GM21528 (cell line): ENCODE results near the gene USP54.

Source experiments
- ATAC-seq: cut with Tn5 transposase; IDR thresholded peaks from one replicate; pipeline ENCODE4 v1.9.1; 2021; ENCODE audit warnings: mild to moderate bottlenecking, moderate library complexity; ENCODE audit not compliant: unreplicated experiment, low FRiP score

Gene USP54

DNA sequence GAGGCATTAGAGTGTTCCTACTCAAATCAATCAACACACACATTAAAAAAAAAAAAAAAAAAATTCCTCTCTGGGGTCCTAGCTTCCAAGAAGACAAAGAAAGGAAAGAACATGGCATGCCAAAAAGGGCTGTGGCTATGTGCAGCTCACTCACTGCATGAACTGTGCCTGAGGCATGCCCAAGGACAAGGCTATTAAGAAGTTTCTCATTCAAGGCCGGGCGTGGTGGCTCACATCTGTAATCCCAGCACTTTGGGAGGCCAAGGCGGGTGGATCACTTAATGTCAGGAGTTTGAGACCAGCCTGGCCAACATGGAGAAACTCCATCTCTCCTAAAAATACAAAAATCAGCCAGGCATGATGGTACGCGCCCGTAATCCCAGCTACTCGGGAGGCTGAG lies 53.4 kb downstream of the USP54 start:
- no peak for ATAC-seq

DNA sequence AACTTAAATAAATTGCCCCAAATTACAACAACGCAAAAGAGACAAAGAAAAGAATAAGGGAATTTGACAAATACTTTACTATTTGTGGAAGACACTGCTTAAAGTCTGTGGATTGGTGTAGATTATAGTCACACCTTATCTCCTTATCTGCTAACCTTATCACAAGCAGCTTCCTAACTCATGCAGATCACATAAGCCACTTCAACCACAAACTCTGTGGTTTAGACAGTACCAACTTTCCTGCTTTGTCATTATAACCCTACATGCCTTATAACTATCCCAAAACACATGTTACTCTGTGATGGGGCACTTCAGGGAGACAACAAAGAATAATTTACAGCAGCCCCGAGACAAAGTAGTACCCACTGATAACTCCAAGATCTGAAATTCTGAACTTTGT lies 53.9 kb downstream of the USP54 start:
- no peak for ATAC-seq

DNA sequence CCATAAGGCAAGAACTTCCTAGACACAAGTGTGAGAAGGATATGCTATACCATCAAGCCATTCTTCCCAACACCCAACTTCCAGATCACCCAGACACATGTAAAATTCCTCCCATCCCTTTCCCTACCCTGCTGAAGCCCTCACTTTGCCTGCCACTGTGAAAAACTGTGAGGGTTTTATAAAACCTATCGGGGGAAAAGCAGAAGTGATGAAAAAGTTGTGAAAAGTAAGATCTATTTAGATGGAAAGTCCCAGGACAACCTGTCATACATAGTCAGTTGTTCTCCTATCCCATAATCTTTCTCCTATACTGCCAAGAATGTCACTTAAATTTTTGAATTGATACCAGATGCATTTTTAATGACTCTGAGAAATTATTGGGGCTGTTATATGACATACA lies 56.3 kb downstream of the USP54 start:
- ATAC-seq: no peak

DNA sequence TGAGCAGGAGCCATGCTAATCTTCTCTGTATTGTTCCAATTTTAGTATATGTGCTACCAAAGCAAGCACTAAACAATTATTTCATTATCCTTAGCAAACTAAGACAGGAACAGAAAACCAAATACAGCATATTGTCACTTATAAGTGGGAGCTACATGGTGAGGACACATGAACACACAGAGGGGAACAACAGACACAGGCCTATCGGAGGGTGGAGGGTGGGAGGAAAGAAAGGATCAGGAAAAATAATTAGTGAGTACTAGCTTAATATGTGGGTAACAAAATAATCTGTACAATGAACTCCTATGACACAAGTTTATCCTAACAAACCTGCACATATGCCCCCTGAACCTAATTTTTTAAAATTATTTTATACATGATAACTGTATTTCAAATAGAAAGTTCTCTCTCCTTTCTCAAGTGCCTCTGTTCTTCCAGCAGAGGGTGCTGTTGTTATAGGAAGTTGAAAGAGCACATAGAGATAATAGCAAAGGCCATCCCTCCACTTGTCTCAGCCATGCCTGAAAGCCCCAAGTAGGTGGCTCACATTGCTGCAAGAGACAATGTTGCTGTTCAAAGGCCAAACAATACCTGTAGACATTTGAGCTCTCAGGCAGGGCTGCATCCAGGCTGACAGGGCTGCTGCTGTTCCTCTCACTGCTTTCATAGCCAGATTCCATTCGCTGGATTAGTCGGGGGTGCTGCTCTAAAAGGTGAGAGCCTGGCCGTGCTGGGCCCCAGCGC lies 61.9 kb downstream of the USP54 start:
- ATAC-seq: no peak

DNA sequence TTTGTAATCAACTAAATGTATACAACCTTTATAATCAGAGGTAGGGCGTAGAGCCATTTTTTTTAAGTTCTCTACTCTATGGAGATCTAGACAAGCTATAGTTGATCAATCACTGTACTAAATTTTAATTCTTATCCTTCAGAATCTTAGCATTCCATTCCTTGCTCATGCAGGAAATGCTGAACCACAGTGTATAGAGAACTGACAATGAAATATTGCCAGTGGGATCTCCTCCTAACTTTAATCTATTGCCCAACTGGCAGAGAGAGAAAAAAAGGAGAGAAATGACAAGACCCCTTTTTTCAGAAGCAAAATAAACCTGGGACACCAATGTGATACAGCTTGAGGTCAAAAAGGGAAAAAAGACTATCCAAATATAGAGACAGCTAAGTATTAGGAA lies 68.9 kb downstream of the USP54 start:
- no peak for ATAC-seq

DNA sequence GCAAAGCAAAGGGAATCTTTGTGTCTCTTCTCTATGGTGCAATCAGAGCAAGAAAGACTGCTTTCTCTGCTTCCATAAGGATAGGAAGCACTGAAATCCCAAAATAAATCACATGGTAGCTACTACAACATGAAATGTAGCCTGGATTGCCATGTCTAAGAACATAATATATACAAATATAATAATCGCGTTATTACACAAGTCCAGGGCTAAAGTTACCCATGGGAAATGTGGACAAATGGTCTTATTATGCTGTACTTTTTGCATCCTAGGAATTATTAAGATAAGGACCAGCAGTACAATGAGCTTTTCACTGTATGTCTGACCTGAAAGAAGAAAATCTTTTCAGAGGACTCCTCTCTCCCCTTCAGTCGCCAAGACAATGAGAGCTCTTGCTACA lies 71.8 kb downstream of the USP54 start:
- no peak for ATAC-seq

DNA sequence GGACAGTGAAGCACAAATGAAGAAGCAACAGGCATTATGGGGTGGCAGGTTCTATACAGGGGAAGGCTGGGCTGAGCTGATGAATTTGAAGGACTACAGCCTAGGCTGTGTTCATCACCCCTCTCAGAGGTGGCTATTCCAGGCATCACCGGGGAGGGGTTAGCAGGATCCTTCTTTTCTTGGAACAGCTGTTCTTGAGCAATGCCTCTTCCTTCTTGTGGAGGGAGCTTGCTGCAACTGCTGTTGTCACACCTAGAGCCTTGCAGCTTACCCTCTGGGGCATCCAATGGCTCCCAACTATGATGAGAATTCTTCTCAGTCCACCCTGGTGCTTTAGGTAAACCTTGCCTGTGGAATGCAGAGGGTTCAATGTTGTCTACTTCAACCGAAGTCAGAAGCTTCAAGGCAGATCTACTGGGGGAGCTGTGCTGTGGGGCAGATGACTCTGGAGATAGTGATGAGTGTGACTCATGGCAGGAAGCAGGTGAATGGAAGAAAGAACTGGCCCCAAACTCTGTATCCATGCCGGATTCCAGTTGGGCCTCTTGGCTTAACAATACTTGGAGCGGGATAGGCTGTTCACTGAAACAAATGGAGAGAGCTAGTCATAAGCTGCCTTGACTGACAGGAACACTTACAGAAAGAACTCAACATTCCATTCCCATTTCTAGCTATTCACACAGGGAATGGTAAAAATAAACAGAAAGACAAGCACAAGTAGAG lies 73.8 kb downstream of the USP54 start:
- ATAC-seq: no peak

DNA sequence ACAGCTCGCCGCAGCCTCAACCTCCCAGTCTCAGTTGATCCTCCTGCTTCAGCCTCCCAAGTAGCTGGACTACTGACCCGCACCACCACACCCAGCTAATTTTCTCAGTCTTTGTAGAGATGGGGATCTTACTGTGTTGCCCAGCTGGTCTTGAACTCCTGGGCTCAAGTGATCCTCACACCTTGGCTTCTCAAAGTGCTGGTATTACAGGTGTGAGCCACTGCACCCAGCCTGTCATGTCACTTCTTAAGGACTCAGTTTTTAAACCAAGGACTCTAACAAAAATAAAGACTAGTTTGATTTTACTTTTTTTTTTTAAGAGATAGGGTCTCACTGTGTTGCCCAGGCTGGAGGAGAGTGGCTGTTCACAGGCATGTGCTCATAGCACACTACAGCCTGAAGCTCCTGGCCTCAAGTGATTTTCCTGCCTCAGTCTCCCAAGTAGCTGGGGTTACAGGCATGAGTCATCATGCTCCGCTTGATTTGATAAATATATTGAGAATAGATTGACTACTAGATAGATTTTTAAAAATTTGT lies 78.9 kb downstream of the USP54 start:
- ATAC-seq: no peak

DNA sequence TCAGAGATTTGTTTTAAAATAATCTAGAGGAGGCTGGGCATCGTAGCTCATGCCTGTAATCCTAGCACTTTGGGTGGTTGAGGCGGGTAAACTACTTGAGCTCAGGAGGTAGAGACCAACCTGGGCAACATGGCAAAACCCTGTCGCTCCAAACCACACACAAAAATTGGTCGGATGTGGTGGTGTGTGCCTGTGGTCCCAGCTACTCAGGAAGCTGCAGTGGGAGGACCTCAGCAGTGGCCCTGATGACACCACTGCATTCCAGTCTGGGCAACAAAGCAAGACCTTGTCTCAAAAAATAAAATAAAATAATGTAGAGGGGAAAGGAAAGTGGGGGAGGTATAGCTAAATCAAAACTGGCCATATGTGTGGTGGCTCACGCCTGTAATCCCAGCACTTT lies 81.4 kb downstream of the USP54 start:
- no peak for ATAC-seq

DNA sequence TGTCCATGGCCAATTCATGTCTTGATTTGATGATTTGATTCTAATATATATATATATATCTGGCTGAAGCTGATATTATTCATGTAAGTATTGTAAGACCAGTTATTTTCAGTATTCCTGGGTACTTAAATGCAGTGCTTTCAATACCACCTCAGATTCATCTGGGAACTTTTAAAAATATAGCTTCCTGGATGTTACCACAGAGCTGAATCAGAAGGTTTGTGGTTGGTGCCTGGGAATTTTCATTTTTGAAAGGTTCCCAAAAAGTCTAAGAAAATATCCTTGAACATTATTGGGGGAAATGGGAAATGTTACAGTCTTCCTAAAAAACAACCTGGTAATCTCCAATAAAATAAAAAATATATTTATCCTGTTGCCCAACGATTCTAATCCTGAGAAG lies 84.7 kb downstream of the USP54 start:
- no peak for ATAC-seq

DNA sequence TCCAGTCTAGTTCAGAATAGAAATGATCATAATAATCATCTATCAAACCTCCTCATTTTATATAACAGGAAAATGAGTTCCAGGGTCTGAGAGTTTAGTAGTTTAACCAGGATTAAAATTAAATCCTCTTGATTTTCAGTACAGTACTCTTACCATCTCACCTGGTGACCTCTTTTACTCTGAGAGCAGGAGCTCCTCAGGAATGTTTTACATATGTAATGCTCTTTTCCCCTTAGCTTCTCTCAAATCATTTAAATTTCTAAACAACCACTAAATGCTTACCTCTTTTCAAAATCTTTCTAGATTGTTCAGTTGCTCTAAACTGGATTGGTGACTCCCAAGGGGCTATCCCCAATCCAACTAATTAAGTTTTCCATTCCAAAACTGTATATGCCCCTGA lies 85.1 kb downstream of the USP54 start:
- no peak for ATAC-seq

DNA sequence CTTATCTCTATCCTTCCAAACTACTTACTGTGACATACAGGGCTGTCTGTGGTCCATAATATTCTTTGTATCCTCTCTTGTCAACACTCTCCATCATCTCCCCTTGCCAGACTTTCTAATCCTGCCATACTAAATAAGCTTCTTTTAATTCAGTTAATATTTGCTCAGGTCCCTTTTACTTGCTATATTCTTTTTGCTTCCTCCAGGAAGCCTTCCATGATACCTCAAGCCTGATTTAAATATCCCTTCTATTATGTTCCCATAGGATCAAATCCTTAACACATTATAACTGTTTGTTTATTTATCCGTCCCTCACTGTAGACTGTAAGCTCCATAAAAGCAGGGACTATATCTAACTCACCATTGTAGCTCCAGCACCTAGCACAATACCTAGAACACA lies 88.1 kb downstream of the USP54 start:
- no peak for ATAC-seq

DNA sequence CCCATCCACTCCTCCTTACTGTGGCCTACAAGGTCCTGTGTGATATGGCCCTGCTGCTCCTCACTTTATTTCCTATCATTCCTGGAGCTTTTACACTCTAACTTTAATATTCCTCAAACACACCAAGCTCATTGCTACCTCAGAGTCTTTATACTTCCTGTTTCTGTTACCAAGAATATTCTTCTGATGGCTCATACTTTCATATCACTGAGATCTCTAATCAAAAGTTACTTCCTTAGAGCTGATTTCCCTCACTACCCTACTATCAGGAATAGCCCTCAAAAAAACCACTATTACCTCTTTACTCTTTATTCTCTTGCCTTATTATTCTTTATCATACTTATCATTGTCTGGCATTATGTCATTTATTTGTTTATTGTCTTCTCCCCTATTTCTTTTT lies 89.5 kb downstream of the USP54 start:
- no peak for ATAC-seq

DNA sequence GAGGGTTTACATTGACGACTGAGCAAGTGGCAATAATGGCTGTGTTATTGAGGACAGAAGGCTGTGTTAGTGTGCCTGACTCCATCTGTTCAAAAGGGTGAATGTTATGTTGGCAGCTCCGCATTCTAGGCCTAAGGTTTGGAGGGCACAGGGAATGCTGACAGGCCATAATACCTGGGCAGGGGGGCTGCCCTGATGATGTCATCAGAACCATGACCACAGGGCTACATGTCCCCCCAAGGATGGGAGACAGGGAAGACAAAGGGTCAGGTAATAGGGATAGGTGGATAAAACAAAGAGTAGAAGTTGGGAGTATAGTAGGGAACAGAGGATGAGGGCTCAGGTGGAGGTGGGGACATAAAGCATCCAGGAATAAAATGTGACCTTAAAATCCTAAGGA lies 93.5 kb downstream of the USP54 start:
- ATAC-seq: no peak

DNA sequence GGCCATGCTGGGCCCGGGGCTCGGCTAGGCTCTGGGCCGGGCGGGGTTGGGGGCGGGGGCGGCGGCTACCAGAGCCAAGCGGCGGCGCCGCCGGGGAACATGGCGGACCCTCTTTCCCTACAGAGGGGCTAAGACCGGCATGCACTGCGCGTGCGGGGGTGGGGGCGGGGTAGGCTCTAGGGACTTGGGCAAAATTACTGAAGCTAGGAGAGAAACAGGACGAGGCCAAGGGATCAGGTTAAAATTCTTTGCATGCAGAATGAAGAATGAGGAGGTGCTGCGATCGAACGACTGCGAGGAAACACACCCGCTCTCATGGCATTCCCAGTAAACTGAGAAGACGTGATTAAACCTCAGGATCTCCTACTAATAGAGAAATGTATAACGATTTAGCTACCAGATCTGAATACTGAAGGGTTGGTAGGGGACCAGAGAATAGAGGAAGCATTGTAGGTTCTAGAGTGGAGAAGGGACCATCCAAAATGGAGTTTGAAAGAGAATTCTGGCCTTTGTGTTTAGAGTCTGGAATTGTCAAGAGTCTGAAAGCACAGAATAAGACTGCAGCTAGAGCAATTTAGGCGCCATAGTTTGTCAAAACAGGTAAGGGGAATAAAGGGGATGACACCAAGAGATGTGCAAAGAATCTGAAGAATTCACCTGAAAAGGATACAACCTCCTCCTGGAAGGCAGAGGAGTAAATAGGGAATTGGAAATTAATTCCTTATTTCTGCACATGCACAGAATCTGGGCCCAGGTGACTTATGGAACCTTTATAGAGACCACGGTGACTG lies 95.1 kb downstream of the USP54 start, which contains the start of gene PPP3CB:
Gene PPP3CB, minus strand, starts transcription at position 141 of the 791 bp plus-strand sequence. Its CDS starts 135 bp downstream, at position 6.
- peak; percentile 54 for ATAC-seq

DNA sequence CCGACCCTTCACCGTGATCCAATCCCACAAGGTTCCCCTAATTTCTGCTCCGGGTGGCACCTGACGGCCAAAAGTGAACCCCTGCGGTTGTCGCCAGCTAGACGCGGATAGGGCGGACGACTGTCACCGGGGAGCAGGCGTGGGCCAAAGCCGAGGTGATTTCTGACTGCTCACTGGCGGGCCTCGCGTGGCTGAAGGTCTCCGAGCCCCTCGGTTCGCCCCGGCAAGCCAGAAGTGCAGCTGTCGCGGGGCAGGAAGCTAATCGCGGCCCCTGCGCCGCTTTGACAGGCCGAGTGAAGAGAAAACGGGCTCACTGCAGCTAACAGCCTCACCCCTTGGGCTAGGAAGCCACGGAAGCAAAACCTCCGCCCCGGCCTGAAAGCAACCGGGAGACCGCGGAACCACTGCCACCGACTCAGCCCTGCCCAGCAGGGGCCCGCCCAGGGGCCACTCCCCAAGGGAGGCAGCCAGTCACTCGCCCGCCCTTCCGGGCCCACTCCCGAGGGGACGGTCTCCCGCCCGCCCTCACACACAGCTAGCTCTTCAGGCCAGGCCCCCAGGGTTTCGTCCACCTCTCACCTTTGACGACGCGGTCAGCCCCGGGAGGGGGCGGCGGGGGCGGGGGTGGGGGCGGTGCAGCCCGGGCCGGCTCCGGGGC lies 95.8 kb downstream of the USP54 start:
- ATAC-seq: peak; percentile 92

DNA sequence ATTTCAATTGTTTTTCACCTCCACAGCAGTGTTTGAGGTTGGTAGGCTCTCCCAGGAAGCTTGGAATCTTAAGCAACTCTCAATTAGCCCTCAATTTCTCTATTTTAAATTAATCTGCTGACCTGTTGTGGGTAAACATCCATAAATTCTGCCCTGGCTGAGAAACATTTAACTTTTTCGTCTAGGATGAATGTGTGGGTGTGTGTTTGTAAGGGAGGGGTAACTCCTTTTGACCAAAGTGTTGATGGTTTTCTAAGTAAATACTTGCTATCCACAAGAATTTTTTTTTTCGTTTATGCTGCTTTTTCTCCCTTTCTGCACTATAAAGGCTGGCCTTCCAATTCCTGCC lies 96.3 kb downstream of the USP54 start:
- ATAC-seq: no peak

DNA sequence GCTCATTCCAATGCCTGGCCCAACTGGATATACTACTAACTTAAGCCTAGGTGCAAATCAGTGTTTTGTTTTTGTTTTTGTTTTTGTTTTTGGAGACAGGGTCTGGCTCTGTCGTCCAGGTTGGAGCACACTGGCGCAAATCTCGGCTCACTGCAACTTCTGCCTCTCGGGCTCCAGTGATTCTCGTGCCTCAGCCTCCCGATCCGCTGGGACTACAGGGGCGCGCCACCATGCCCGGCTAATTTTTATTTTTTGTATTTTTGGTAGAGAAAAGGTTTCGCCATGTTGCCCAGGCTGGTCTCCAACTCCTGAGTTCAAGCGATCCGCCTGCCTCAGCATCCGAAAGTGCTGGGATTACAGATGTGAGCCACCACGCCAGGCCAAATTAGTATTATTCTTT lies 96.9 kb downstream of the USP54 start:
- ATAC-seq: no peak

DNA sequence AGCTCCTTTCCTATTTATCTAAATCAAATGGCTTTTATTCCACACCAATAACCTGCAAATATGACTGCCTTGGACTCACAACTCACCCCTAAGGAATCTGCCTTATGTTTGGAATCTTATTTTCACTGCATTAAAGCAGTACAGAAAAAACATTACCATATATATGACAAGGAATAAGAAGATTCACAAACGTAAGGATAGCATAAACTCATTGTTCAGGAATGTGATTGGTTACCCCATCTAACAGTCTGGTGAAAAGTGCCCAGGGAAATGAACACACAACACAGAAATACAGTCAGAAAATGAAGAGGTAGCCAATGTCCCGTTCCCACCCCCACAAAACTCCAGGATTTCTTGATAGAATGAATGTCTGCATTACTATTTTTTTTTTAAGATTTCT lies 97.4 kb downstream of the USP54 start:
- ATAC-seq: no peak

DNA sequence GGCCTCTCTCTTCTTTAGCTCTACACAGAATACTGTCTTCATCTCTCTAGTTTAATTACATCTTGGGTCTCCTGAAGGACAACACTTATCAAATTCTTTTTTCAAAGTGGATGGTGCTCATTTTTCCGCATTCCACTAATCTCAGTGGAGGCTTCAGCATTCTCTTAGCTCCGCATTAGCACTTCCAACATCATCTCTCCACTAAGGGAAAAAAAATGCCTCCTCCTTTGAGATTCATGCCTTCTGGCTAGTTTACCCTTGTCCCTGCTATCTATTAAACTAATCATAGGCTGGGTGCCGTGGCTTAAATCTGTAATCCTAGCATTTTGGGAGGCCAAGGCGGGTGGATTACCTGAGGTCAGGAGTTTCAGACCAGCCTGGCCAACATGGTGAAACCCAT lies 104.5 kb downstream of the USP54 start:
- ATAC-seq: no peak

DNA sequence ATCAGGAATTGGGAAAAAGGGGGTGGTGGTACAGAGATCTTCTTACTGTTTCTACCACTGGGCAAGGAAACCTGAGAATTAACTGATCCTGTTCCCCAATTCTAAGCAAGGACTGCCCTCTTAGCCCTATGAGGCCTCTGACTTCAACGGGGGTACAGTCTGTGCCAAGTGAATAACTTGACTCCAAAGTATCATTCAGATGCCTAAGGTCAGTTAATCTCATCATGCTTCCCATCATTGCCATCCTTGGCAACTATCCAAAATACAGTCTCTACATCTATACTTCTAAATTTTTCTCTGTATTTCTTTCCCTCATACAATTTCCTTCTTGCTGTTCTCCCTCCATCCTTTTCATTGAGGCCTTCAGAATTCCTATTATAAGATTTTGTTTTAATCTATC lies 105.8 kb downstream of the USP54 start:
- ATAC-seq: no peak
